Activated CD8-positive, alpha-beta memory T cell treated with anti-CD3 and anti-CD28 coated beads, Interleukin-2, amount 50 U/mL, for 4 hours (primary cell): ENCODE data around the gene TPX2.
"Not testable (repeated sequence)": the region's sequence is repeated elsewhere in the genome, so short reads cannot be mapped to it uniquely, and the experiment has no call there.

Experiments
- DNase-seq: peaks from one replicate; pipeline ENCODE4 v3.0.0-alpha.2; 2020

The TPX2 gene

GRCh38 chr20:31769681-31770080 is 30.6 kb downstream of the TPX2 start:
- DNase-seq = no peak

DNA sequence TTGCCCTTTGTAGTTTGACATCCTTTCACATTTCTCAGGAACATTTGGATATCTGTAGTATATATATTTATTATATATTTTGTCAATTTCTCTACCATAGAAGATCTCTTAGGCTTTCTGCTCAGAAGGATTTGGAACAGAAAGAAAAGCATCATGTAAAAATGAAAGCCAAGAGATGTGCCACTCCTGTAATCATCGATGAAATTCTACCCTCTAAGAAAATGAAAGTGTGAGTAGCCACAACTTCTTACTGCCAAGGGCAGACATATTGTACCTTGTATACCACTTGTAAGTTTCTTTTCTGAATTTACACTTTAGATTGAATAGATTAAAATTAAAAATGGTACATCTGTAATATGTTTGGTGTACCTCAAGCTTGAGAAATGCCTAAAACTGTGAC is 31.2 kb downstream of the TPX2 start:
- no peak for DNase-seq

- no peak for DNase-seq
These were observed 35.3 kb downstream of the TPX2 start for GRCh38 chr20:31774408-31774807.

- no peak for DNase-seq
These were observed 41.7 kb downstream of the TPX2 start for GRCh38 chr20:31780839-31781238.

- no peak for DNase-seq
These were observed 42.9 kb downstream of the TPX2 start for GRCh38 chr20:31781945-31782344.

GRCh38 chr20:31784354-31785044 is 45.4 kb downstream of the TPX2 start:
- DNase-seq = no peak

DNA sequence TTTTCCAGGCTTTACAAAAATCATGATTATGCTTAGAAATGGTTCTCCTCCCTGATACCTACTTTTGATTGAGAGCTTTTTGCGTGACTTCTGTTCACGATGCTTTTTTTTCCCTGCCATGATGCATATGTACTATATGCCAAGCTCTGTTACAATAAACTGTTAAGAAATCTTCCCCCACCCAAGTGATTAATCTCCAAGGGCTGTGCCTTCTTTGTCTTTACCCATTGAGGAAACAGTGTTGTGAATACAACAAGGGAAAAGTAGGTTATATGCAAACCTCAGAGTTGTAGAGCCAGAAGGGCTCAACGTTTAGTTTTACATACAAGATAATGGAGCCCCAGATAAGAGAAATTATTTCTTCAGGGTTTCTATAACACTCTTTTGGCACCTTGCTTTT is 46.0 kb downstream of the TPX2 start:
- no peak for DNase-seq

GRCh38 chr20:31788578-31788977 is 49.5 kb downstream of the TPX2 start:
- DNase-seq = no peak

DNA sequence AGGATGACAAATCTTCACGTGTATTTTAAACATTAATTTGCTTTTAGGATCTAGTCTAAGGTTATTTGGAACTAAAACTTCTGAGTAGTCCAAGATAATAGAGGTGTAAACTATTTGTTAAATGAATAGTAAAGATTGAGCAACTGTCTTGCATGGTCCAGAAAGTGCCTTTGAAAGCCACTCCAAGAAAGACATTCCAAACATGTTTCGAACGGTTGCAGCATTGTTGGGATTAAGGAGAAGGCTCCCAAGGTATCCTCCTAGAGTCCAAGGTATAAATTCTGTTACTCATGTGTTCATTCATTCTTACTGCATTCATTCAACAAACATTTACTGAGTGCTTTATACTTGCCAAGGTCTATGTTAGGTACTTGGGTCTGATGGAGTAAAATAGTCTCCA is 51.3 kb downstream of the TPX2 start:
- DNase-seq = no peak

DNA sequence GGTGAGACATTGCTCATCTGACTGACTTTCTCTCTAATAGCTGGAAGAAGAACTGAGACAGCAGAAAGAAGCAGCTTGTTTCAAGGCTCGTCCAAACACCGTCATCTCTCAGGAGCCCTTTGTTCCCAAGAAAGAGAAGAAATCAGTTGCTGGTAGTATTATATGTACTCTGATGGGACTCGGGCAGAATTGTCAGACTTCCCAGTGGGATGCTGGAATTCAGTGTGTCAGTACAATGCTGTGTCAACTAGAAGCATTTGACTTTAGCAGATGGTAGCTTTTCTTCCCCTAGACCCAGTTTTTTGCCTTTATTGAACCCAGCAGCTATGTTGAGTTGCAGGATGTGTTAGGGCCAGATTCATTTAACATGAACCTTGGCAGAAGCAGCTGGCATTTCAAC is 58.3 kb downstream of the TPX2 start:
- no peak for DNase-seq

DNA sequence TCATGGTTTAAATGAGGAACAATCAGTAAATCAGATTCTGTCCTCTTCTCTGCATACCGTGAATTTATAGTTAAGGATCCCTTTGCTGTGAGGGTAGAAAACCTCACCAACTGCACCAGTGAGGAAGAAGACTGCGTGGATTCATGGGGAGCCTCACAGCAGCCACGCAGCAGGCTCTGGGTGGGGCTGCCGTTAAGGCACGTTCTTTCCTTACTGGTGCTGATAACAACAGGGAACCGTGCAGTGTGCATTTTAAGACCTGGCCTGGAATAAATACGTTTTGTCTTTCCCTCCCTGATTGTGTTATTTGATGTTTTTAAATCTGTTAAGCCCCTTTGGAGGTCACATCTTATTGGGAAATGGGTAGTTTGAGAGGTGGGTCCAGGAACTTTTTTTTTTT is 62.4 kb downstream of the TPX2 start:
- DNase-seq = no peak

DNA sequence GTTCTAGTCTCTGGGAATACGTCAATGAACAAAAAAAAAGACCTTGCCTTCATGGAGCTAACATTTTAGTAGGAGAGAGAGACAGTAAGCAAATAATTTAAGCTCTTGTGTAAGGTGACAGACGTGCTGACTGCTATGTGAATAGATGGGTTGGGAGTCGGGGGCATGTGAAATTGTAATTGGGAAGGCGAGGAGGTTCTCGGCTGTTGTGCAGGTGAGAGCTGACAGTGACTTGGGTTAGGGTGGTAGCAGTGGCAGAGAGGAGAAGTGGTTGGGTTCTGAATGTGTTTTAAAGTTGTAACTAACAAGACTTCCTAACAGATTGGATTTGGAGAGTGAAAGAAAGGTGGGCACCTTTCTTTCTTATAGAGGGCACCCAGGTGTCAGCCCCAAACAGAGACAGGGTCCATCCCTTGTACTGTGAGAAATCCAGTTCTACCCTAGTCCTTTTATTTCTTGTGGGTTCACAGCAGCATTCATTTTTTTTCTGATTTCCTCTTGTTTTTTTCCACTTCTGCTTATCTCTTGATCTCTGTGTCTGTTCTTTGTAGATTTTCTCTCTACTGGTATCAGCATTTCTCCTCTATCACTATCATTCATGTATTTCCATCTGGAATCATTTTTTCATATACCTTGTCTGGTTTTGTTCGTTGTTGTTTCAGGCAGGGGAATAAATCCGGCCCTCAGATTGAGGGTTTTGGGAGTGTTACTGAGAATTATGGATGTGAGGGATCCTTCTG is 64.6 kb downstream of the TPX2 start:
- no peak for DNase-seq

GRCh38 chr20:31806564-31807355 is 67.7 kb downstream of the TPX2 start:
- DNase-seq = no peak

GRCh38 chr20:31808481-31808880 is 69.4 kb downstream of the TPX2 start:
- DNase-seq = no peak

- DNase-seq = no peak
These were observed 70.6 kb downstream of the TPX2 start for GRCh38 chr20:31809661-31810060.

GRCh38 chr20:31811198-31811597 is 72.1 kb downstream of the TPX2 start:
- no peak for DNase-seq

GRCh38 chr20:31811796-31812728 is 73.0 kb downstream of the TPX2 start:
- no peak for DNase-seq

DNA sequence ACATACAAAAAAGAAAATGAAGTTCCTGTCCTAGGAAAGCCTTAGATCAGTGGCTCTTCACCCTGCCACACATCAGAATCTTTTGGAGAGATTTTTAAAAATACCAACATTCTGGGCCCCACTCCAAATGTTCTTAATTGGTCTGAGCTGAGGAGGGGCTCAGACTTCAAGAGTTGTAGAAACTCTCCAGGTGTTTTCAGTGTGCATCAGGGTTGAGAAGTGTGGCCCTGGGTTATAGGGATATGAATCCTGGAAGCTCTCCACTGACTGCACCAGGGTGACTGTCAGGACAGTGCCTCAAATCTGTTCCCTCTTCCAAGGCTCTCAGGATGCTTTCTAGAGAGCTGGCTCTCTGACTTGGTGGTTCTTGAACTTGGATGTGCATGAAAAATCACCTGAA is 74.5 kb downstream of the TPX2 start:
- no peak for DNase-seq

- DNase-seq = not testable (repeated sequence)
These were observed 75.1 kb downstream of the TPX2 start for GRCh38 chr20:31814142-31814541.

DNA sequence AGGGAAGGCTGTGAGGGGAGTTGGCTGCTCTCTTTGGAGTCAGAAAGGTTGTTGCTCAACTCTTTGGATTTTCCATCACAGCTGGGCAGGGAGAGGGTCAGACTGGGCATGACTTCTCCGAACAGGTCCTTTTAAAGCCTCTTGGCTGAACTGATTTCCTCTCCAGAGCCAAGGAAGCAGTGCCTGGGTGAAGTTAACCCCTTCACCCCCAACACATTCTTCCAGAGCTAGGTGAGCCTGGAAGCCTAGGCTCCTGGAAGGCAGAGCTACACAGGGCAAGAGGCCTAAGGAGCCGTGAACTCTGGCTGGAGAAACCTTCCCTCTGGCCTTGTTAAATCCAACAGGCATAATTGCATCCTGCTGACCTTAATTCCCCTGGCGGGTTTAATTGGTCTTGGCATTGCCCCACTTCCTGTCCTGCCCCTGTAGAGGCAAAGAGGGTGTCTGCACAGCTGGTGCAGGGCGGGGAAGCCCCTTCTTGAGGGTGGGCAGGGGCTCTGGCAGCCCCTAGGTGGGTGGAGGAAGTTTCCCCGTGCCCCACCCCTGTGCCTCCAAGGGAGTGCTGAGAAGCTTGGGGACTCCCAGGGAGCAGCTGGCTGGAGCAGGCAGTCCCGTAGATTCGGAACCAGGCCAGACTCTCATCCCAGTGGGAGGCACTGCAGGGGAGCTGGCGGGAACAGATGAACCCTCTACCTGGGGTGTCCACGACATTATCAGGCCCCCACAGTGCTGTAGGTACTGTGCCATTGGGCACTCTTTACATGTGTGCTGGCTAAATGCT is 76.5 kb downstream of the TPX2 start:
- DNase-seq = no peak

- no peak for DNase-seq
These were observed 77.1 kb downstream of the TPX2 start for GRCh38 chr20:31816221-31816620.

GRCh38 chr20:31817461-31817860 is 78.4 kb downstream of the TPX2 start:
- no peak for DNase-seq
